Suprapubic skin (tissue), 4 donors: ENCODE results near the gene PAGR1.
"Not testable (repeated sequence)": the region's sequence is repeated elsewhere in the genome, so short reads cannot be mapped to it uniquely, and the experiment has no call there.

Experiments
- EP300 ChIP-seq: sonication (generic); formaldehyde crosslinking; IDR thresholded peaks from one replicate; pipeline ENCODE4 v1.6.1; 2017; ENCODE audit warnings: antibody characterized with exemption
- POLR2A ChIP-seq, 2 donors: fragments of 450-650 bp; IDR thresholded peaks; one replicate each; pipeline ENCODE4 v1.6.1; 2017; ENCODE audit warnings: antibody characterized with exemption in 2 of 2, mild to moderate bottlenecking in 2 of 2, moderate library complexity in 2 of 2
- POLR2AphosphoS5 ChIP-seq, 3 donors: sonication (generic); formaldehyde crosslinking; IDR thresholded peaks; one replicate each; pipeline ENCODE4 v1.6.1; 2017; ENCODE audit warnings: antibody characterized with exemption in 3 of 3
- TF ChIP-seq, protein P1 (sequence below), 2 donors: fragments of 200-600 bp in 1 of 2; fragments of 450-650 bp in 1 of 2; sonication (generic) in 1 of 2; IDR thresholded peaks; one replicate each; pipeline ENCODE4 v1.5.1; 2016 to 2019; ENCODE audit warnings: antibody characterized with exemption in 2 of 2, mild to moderate bottlenecking in 1 of 2, moderate library complexity in 1 of 2

DNA sequence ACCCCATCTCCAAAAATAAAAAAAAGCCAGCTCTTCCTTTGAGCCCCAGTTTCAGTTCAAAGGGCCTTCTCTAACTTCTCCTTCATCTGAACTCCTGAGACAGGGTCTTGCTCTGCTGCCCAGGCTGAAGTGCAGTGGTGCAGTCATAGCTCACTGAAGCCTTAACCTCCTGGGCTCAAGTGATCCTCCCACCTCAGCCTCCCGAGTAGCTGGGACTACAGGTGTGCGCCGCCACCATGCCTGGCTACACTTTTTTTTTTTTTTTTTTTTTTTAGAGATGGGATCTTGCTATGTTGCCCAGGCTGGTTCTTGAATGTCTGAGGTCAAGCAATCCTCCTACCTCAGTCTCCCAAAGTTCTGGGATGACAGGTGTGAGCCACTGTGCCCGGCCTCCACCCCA lies 17.3 kb downstream of the PAGR1 start:
- TF ChIP-seq POLR2AphosphoS5 (IDR thresholded peaks at IDR 0.05); POLR2A (IDR thresholded peaks at IDR 0.05); EP300: not testable (repeated sequence)
- TF ChIP-seq, protein P1, sequence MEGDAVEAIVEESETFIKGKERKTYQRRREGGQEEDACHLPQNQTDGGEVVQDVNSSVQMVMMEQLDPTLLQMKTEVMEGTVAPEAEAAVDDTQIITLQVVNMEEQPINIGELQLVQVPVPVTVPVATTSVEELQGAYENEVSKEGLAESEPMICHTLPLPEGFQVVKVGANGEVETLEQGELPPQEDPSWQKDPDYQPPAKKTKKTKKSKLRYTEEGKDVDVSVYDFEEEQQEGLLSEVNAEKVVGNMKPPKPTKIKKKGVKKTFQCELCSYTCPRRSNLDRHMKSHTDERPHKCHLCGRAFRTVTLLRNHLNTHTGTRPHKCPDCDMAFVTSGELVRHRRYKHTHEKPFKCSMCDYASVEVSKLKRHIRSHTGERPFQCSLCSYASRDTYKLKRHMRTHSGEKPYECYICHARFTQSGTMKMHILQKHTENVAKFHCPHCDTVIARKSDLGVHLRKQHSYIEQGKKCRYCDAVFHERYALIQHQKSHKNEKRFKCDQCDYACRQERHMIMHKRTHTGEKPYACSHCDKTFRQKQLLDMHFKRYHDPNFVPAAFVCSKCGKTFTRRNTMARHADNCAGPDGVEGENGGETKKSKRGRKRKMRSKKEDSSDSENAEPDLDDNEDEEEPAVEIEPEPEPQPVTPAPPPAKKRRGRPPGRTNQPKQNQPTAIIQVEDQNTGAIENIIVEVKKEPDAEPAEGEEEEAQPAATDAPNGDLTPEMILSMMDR (IDR thresholded peaks at IDR 0.05), result not testable (repeated sequence)
